ENCODE measurements around the gene FARSB.

DNA sequence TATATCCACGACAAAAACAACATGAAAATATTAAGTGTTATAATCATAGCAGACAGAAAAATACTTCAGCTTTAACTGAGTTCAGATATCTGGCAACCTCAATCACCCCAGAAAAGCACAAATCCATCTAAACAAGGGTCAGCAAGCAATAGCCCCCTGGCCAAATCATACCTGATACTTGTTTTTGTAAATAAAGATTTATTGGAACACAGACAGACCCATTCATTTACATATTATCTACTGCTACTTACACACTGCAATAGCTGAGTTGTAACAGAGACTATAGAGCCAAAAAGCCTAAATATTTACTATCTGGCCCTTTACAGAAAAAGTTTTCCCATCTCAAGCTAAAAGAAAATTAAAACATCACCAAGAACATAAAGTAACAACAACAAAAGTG, 12.8 kb downstream of the FARSB start:
- TF ChIP-seq, protein P1, sequence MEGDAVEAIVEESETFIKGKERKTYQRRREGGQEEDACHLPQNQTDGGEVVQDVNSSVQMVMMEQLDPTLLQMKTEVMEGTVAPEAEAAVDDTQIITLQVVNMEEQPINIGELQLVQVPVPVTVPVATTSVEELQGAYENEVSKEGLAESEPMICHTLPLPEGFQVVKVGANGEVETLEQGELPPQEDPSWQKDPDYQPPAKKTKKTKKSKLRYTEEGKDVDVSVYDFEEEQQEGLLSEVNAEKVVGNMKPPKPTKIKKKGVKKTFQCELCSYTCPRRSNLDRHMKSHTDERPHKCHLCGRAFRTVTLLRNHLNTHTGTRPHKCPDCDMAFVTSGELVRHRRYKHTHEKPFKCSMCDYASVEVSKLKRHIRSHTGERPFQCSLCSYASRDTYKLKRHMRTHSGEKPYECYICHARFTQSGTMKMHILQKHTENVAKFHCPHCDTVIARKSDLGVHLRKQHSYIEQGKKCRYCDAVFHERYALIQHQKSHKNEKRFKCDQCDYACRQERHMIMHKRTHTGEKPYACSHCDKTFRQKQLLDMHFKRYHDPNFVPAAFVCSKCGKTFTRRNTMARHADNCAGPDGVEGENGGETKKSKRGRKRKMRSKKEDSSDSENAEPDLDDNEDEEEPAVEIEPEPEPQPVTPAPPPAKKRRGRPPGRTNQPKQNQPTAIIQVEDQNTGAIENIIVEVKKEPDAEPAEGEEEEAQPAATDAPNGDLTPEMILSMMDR (IDR thresholded peaks at IDR 0.05): no peak
- TF ChIP-seq POLR2A (IDR thresholded peaks at IDR 0.05): no peak

Data from body of pancreas (tissue), 4 donors.